ENCODE data around the gene ABCC5. TPM values are rescaled to one million over a fixed set of nuclear protein-coding genes. Genes with fewer than 3 reads are reported as not detected.
"Not testable (repeated sequence)": the region's sequence is repeated elsewhere in the genome, so short reads cannot be mapped to it uniquely, and the experiment has no call there.

ABCC5 gene
- total RNA-seq, 1 donor from 2014 or later, result 52.0 TPM

DNA sequence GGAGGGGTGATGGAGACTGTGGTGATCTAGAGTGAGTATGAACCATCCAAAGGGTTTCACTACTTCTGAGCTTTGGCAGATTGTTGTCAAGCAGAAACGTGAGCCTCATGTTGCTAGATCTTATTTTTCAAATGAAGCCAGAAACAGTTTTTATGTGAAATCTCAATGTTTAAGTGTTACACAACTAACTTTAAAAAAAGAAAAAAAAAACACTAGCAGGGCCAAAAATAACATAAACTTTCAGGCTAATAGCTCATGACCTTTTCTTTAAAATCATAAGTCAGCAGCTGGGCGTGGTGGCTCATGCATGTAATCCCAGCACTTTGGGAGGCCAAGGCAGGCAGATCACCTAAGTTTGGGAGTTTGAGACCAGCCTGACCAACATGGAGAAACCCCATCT, 11.8 kb upstream of the ABCC5 start:
- H3K27ac Mint-ChIP-seq (ENCODE audit: unreplicated experiment), result no peak overlapping the region
- Histone ChIP-seq H3K4me2 (ENCODE audit: low read length) (no peak overlapping the region), H3K27ac (ENCODE audit: low read depth, low read length) (no peak overlapping the region), H3K79me2 (ENCODE audit: insufficient read depth, low read length) (no peaks in the 10 kb centered on the region), H3K9me3 (ENCODE audit: insufficient read depth, low read depth, low read length) (no peaks in the 10 kb centered on the region), H4K20me1 (ENCODE audit: insufficient read depth, low read length) (no peaks in the 10 kb centered on the region), H3K4me1 (ENCODE audit: insufficient read depth, low read length) (no peaks in the 10 kb centered on the region), H3K9ac (ENCODE audit: low read length) (no peak overlapping the region), H3K36me3 (ENCODE audit: insufficient read depth, low read length) (no peaks in the 10 kb centered on the region), H2AFZ (ENCODE audit: low read depth, low read length) (no peak overlapping the region), H3K27me3 (ENCODE audit: insufficient read depth, low read length) (peaks cover 8% of the 10 kb centered on the region), H3K4me3 (ENCODE audit: insufficient read depth, low read depth, low read length) (no peak overlapping the region)
- peaks cover 17% of the 10 kb centered on the region for H3K27me3 Mint-ChIP-seq (ENCODE audit: low read depth, unreplicated experiment)
- DNase-seq (ENCODE audit: low read depth), result no peak
- TF ChIP-seq, protein P1, sequence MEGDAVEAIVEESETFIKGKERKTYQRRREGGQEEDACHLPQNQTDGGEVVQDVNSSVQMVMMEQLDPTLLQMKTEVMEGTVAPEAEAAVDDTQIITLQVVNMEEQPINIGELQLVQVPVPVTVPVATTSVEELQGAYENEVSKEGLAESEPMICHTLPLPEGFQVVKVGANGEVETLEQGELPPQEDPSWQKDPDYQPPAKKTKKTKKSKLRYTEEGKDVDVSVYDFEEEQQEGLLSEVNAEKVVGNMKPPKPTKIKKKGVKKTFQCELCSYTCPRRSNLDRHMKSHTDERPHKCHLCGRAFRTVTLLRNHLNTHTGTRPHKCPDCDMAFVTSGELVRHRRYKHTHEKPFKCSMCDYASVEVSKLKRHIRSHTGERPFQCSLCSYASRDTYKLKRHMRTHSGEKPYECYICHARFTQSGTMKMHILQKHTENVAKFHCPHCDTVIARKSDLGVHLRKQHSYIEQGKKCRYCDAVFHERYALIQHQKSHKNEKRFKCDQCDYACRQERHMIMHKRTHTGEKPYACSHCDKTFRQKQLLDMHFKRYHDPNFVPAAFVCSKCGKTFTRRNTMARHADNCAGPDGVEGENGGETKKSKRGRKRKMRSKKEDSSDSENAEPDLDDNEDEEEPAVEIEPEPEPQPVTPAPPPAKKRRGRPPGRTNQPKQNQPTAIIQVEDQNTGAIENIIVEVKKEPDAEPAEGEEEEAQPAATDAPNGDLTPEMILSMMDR (IDR thresholded peaks at IDR 0.05; ENCODE audit: insufficient read depth, low read depth, low read length), result no peak
- TF ChIP-seq EZH2 (IDR thresholded peaks at IDR 0.05; ENCODE audit: insufficient read depth, low read length), result no peak
- H3K9me3 Mint-ChIP-seq (ENCODE audit: unreplicated experiment), result no peaks in the 10 kb centered on the region
- no peaks in the 10 kb centered on the region for H3K4me1 Mint-ChIP-seq (ENCODE audit: low read depth, unreplicated experiment)
- H3K4me3 Mint-ChIP-seq (ENCODE audit: unreplicated experiment), result no peak overlapping the region
- FAIRE-seq, result no peak
- H3K36me3 Mint-ChIP-seq (ENCODE audit: low read depth, unreplicated experiment), result no peaks in the 10 kb centered on the region

DNA sequence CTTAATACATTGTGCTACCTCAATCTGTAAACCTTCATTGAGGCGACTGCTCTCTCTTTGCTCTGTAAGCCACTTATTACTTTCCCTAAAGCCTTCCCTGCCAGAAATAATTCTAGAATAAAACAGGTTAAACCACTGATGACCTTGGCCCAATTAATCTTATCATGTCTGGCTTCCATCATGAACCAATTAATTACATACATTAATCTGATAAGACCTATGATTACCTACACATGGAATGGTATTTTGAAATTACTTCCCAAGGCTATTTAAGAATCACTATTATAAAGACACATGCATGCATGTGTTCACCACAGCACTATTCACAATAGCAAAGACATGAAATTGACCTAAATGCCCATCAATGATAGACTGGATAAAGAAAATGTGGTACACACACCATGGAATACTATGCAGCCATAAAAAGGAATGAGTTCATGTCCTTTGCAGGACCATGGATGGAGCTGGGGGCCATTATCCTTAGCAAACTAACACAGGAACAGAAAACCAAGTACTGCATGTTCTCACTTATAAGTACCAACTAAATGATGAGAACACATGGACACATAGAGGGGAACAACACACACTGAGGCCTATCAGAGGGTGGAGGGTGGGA, 10.7 kb upstream of the ABCC5 start:
- not testable (repeated sequence) for DNase-seq (ENCODE audit: low read depth); FAIRE-seq; H3K4me3 Mint-ChIP-seq (ENCODE audit: unreplicated experiment); H2AFZ ChIP-seq (ENCODE audit: low read depth, low read length); H3K9me3 ChIP-seq (ENCODE audit: insufficient read depth, low read depth, low read length); H3K27ac Mint-ChIP-seq (ENCODE audit: unreplicated experiment); H3K4me2 ChIP-seq (ENCODE audit: low read length); H3K9ac ChIP-seq (ENCODE audit: low read length); H3K27ac ChIP-seq (ENCODE audit: low read depth, low read length); H3K4me1 Mint-ChIP-seq (ENCODE audit: low read depth, unreplicated experiment); H3K4me3 ChIP-seq (ENCODE audit: insufficient read depth, low read depth, low read length); H3K9me3 Mint-ChIP-seq (ENCODE audit: unreplicated experiment); H4K20me1 ChIP-seq (ENCODE audit: insufficient read depth, low read length); H3K36me3 Mint-ChIP-seq (ENCODE audit: low read depth, unreplicated experiment); H3K79me2 ChIP-seq (ENCODE audit: insufficient read depth, low read length); H3K4me1 ChIP-seq (ENCODE audit: insufficient read depth, low read length); H3K36me3 ChIP-seq (ENCODE audit: insufficient read depth, low read length)
- H3K27me3 ChIP-seq (ENCODE audit: insufficient read depth, low read length), result peaks cover 11% of the 10 kb centered on the region
- peaks cover 15% of the 10 kb centered on the region for H3K27me3 Mint-ChIP-seq (ENCODE audit: low read depth, unreplicated experiment)

DNA sequence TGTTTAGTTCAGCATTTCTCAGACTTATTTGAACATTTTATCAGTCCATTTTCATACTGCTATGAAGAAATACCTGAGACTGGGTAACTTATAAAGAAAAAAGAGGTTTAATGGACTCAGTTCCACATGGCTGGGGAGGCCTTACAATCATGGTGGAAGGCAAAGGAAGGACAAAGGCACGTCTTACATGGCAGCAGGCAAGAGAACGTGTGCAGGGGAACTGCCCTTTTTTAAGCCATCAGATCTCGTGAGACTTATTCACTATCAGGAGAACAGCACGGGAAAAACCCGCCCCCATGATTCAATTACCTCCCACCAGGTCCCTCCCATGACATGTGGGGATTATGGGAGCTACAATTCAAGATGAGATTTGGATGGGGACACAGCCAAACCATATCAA, 7.6 kb upstream of the ABCC5 start:
- DNase-seq (ENCODE audit: low read depth); H3K9ac ChIP-seq (ENCODE audit: low read length): not testable (repeated sequence)

More for the DNA sequence above, 7.6 kb upstream of the ABCC5 start:
- H3K4me3 ChIP-seq (ENCODE audit: insufficient read depth, low read depth, low read length); H3K27ac ChIP-seq (ENCODE audit: low read depth, low read length); H3K4me1 Mint-ChIP-seq (ENCODE audit: low read depth, unreplicated experiment); H3K4me3 Mint-ChIP-seq (ENCODE audit: unreplicated experiment); H2AFZ ChIP-seq (ENCODE audit: low read depth, low read length); H3K4me1 ChIP-seq (ENCODE audit: insufficient read depth, low read length); H3K79me2 ChIP-seq (ENCODE audit: insufficient read depth, low read length); H3K9me3 Mint-ChIP-seq (ENCODE audit: unreplicated experiment); H3K27me3 ChIP-seq (ENCODE audit: insufficient read depth, low read length); H3K36me3 Mint-ChIP-seq (ENCODE audit: low read depth, unreplicated experiment); H3K27ac Mint-ChIP-seq (ENCODE audit: unreplicated experiment); H3K36me3 ChIP-seq (ENCODE audit: insufficient read depth, low read length); H3K4me2 ChIP-seq (ENCODE audit: low read length); H3K9me3 ChIP-seq (ENCODE audit: insufficient read depth, low read depth, low read length); FAIRE-seq; H4K20me1 ChIP-seq (ENCODE audit: insufficient read depth, low read length): not testable (repeated sequence)
- peaks cover 10% of the 10 kb centered on the region for H3K27me3 Mint-ChIP-seq (ENCODE audit: low read depth, unreplicated experiment)

All from astrocyte (in vitro differentiated cells and primary cell).